Common myeloid progenitor, CD34-positive (primary cell): ENCODE data around the gene TNC.

Experiments used
- CTCF ChIA-PET: fragments of 350-600 bp; sonication (Branson Sonifier 250); formaldehyde crosslinking; loops from one replicate; lab custom pipeline; 2021; ENCODE audit warnings: antibody characterized with exemption; lab: Charles Lee
- POLR2A ChIA-PET: fragments of 350-600 bp; sonication (Branson Sonifier 250); formaldehyde crosslinking; loops from one replicate; lab custom pipeline; 2021; ENCODE audit warnings: antibody characterized with exemption; lab: Charles Lee
- DNase-seq, 3 donors: peaks; one replicate each; pipeline versions ENCODE4 v3.0.0 to v3.0.0-alpha.2; 2013
- H3K27ac ChIP-seq, 2 experiments: 1 replicate in 1 of 2; 2 replicates in 1 of 2; pipeline ENCODE4 v1.7.0; 2013; ENCODE audit warnings: inconsistent platforms in 2 of 2, low read length in 2 of 2, mild to moderate bottlenecking in 2 of 2, low read depth in 1 of 2, moderate library complexity in 1 of 2; ENCODE audit not compliant: severe bottlenecking in 2 of 2, insufficient read depth in 1 of 2, poor library complexity in 1 of 2
- H3K27me3 ChIP-seq, 5 experiments: replicated peaks in 2 of 5; 1 replicate in 3 of 5; 2 replicates in 2 of 5; pipeline versions ENCODE4 v1.6.1 to v1.7.0; 2013; ENCODE audit warnings: low read length in 4 of 5, mild to moderate bottlenecking in 2 of 5, moderate library complexity in 2 of 5, inconsistent platforms in 1 of 5; ENCODE audit not compliant: insufficient read depth in 5 of 5, control insufficient read depth in 4 of 5
- H3K36me3 ChIP-seq, 4 experiments: 1 replicate in 2 of 4; 2 replicates in 2 of 4; pipeline versions ENCODE4 v1.6.1 to v1.7.0; 2013; ENCODE audit warnings: low read length in 3 of 4, control low read depth in 1 of 4, mild to moderate bottlenecking in 1 of 4; ENCODE audit not compliant: control insufficient read depth in 4 of 4, insufficient read depth in 4 of 4
- H3K4me1 ChIP-seq, 4 experiments: 1 replicate in 3 of 4; 2 replicates in 1 of 4; pipeline versions ENCODE4 v1.6.1 to v1.7.1; 2013; ENCODE audit warnings: low read length in 3 of 4, mild to moderate bottlenecking in 3 of 4, control low read depth in 1 of 4, inconsistent platforms in 1 of 4, moderate library complexity in 1 of 4; ENCODE audit not compliant: control insufficient read depth in 4 of 4, insufficient read depth in 4 of 4; ENCODE audit errors: control extremely low read depth in 1 of 4
- H3K4me3 ChIP-seq, 7 experiments: 1 replicate in 4 of 7; 2 replicates in 3 of 7; pipeline versions ENCODE4 v1.5.1 to v1.7.0; 2013; ENCODE audit warnings: mild to moderate bottlenecking in 7 of 7, low read length in 6 of 7, moderate library complexity in 6 of 7, inconsistent platforms in 2 of 7, low read depth in 2 of 7, control low read depth in 1 of 7; ENCODE audit not compliant: insufficient read depth in 4 of 7, control insufficient read depth in 1 of 7; ENCODE audit errors: extremely low read depth in 1 of 7
- H3K9me3 ChIP-seq, 5 experiments: 1 replicate in 4 of 5; 2 replicates in 1 of 5; pipeline versions ENCODE4 v1.6.1 to v1.7.1; 2013; ENCODE audit warnings: low read length in 4 of 5, mild to moderate bottlenecking in 2 of 5, inconsistent platforms in 1 of 5, low read depth in 1 of 5, moderate library complexity in 1 of 5; ENCODE audit not compliant: control insufficient read depth in 4 of 5, insufficient read depth in 2 of 5; ENCODE audit errors: control extremely low read depth in 1 of 5
- WGBS: methylation state at CpG from one replicate; pipeline ENCODE4 v1.1.5; 2013; ENCODE audit not compliant: insufficient coverage; 5-methylcytosine and 5-hydroxymethylcytosine counted together

Gene TNC

GRCh38 chr9:115006660-115007059 lies 111.3 kb downstream of the TNC start:
- no peaks in the 10 kb centered on the region for H3K27me3 ChIP-seq
- ChIA-PET POLR2A (interaction anchor here (0.7 kb wide), 1 partner anchor 1960 kb away, joined by 3 read pairs; no protein-coding TSS in a partner anchor), CTCF (interaction anchor here (0.7 to 3.2 kb wide), 6 partner anchors 9 to 325 kb away, joined by 3 to 14 read pairs (median 3); no protein-coding TSS in a partner anchor)
- no peak overlapping the region for H3K4me3 ChIP-seq
- WGBS: 97% methylated on average over 3 of the region's 3 CpGs
- H3K27ac ChIP-seq: no peak overlapping the region
- H3K36me3 ChIP-seq: no peaks in the 10 kb centered on the region
- H3K4me1 ChIP-seq: peaks cover 0 to 5% (median under 1%) of the 10 kb centered on the region in 4 experiments
- peaks cover 0 to 2% (median 0%) of the 10 kb centered on the region in 5 experiments for H3K9me3 ChIP-seq
- DNase-seq: no peak

GRCh38 chr9:115005322-115005721 lies 112.6 kb downstream of the TNC start:
- DNase-seq: no peak
- no peak overlapping the region for H3K4me3 ChIP-seq
- no peaks in the 10 kb centered on the region for H3K36me3 ChIP-seq
- H3K27ac ChIP-seq: no peak overlapping the region
- POLR2A ChIA-PET: no interaction called here
- H3K4me1 ChIP-seq: peaks cover 0 to 5% (median under 1%) of the 10 kb centered on the region in 4 experiments
- H3K9me3 ChIP-seq: peaks cover 0 to 2% (median 0%) of the 10 kb centered on the region in 5 experiments
- 100% methylated on average over 3 of the region's 4 CpGs for WGBS
- no peaks in the 10 kb centered on the region for H3K27me3 ChIP-seq
- CTCF ChIA-PET: interaction anchor here (1.1 to 3.2 kb wide), 3 partner anchors 10 to 260 kb away, joined by 3 to 14 read pairs (median 5); no protein-coding TSS in a partner anchor

- CTCF ChIA-PET: interaction anchor here (1.0 to 3.2 kb wide), 3 partner anchors 11 to 95 kb away, joined by 3 to 14 read pairs (median 4); no protein-coding TSS in a partner anchor
These were observed 113.4 kb downstream of the TNC start for GRCh38 chr9:115004545-115004944.

GRCh38 chr9:115002371-115003120 lies 115.4 kb downstream of the TNC start:
- Histone ChIP-seq H3K36me3 (no peaks in the 10 kb centered on the region), H3K27me3 (no peaks in the 10 kb centered on the region), H3K27ac (no peak overlapping the region), H3K4me1 (no peaks in the 10 kb centered on the region), H3K9me3 (peaks cover 0 to 2% (median 0%) of the 10 kb centered on the region in 5 experiments), H3K4me3 (no peak overlapping the region)
- no peak for DNase-seq
- CTCF ChIA-PET: interaction anchor here (0.9 to 1.8 kb wide), 2 partner anchors 8 to 49 kb away, joined by 3 to 4 read pairs; no protein-coding TSS in a partner anchor
- POLR2A ChIA-PET: interaction anchor here (1.0 kb wide), 1 partner anchor 9 kb away, joined by 3 read pairs; no protein-coding TSS in a partner anchor
- 87% methylated on average over 6 of the region's 8 CpGs for WGBS

More at GRCh38 chr9:115004545-115004944, 113.4 kb downstream of the TNC start:
- H3K4me3 ChIP-seq: no peak overlapping the region
- no peaks in the 10 kb centered on the region for H3K27me3 ChIP-seq
- H3K36me3 ChIP-seq: no peaks in the 10 kb centered on the region
- POLR2A ChIA-PET: no interaction called here
- peaks cover 0 to 5% (median under 1%) of the 10 kb centered on the region in 4 experiments for H3K4me1 ChIP-seq
- WGBS: no CpG with 5 or more reads among the region's 2 CpGs
- no peak overlapping the region for H3K27ac ChIP-seq
- DNase-seq: no peak
- peaks cover 0 to 2% (median 0%) of the 10 kb centered on the region in 5 experiments for H3K9me3 ChIP-seq

- no peaks in the 10 kb centered on the region for H3K36me3 ChIP-seq
- ChIA-PET POLR2A (no interaction called here), CTCF (interaction anchor here (1.3 kb wide), 1 partner anchor 12 kb away, joined by 4 read pairs; no protein-coding TSS in a partner anchor)
- H3K4me1 ChIP-seq: peaks cover 0 to 3% (median 0%) of the 10 kb centered on the region in 4 experiments
- 96% methylated on average over 5 of the region's 7 CpGs for WGBS
- no peak overlapping the region for H3K4me3 ChIP-seq
- DNase-seq: no peak
- H3K27me3 ChIP-seq: no peaks in the 10 kb centered on the region
- no peak overlapping the region for H3K27ac ChIP-seq
- no peaks in the 10 kb centered on the region for H3K9me3 ChIP-seq
These were observed 117.7 kb downstream of the TNC start for GRCh38 chr9:115000217-115000639.

- no CpG with 5 or more reads among the region's 2 CpGs for WGBS
- POLR2A ChIA-PET: no interaction called here
- no peak for DNase-seq
These were observed 119.6 kb downstream of the TNC start for GRCh38 chr9:114998326-114998725.

More at GRCh38 chr9:114998326-114998725, 119.6 kb downstream of the TNC start:
- H3K4me3 ChIP-seq: no peak overlapping the region
- H3K9me3 ChIP-seq: no peaks in the 10 kb centered on the region
- H3K27ac ChIP-seq: no peak overlapping the region
- H3K4me1 ChIP-seq: peaks cover 0 to 3% (median 0%) of the 10 kb centered on the region in 4 experiments
- H3K27me3 ChIP-seq: no peaks in the 10 kb centered on the region
- no peaks in the 10 kb centered on the region for H3K36me3 ChIP-seq
- CTCF ChIA-PET: interaction anchor here (1.2 kb wide), 1 partner anchor 13 kb away, joined by 3 read pairs; no protein-coding TSS in a partner anchor
